ENCODE results near the gene ANKRD13D. TPM values are rescaled to one million over a fixed set of nuclear protein-coding genes. Genes with fewer than 3 reads are reported as not detected.

ANKRD13D gene
- total and polyA plus RNA-seq, 2 experiments from 2014 or later: 20.3 to 30.8 TPM

- Histone ChIP-seq H3K27me3 (ENCODE audit: insufficient read depth) (no peaks in the 10 kb centered on the region), H3K4me2 (peak overlapping the region; percentile 68; the same call in 1 of the 2 replicates), H3K9me2 (ENCODE audit: insufficient read depth) (no peaks in the 10 kb centered on the region), H3K27ac (ENCODE audit: low read depth) (peak overlapping the region; percentile 91), H3K79me2 (replicated peaks; ENCODE audit: insufficient read depth) (peaks cover 42% of the 10 kb centered on the region), H2AFZ (no peak overlapping the region), H3K4me1 (ENCODE audit: insufficient read depth) (peaks cover 15% of the 10 kb centered on the region; the same call in 1 of the 2 replicates), H4K20me1 (replicated peaks; ENCODE audit: insufficient read depth) (no peaks in the 10 kb centered on the region; the same call in 1 of the 2 replicates), H3K4me3 (peak overlapping the region; percentile 10; the same call in 1 of the 2 replicates), H3F3A (replicated peaks; ENCODE audit: low read depth) (peaks cover 11% of the 10 kb centered on the region), H3K36me3 (ENCODE audit: insufficient read depth) (no peaks in the 10 kb centered on the region; the same call in 1 of the 2 replicates)
- Mint-ChIP-seq H3K4me1 (peaks cover 30% of the 10 kb centered on the region), H3K9me3 (no peaks in the 10 kb centered on the region), H3K27ac (peak overlapping the region; percentile 92), H3K27me3 (ENCODE audit: insufficient read depth, low read depth, poor library complexity) (peaks cover 11% of the 10 kb centered on the region), H3K4me3 (peak overlapping the region; percentile 26; the same call in 2 of the 3 replicates), H3K36me3 (ENCODE audit: low read depth) (peaks cover 18% of the 10 kb centered on the region)
- TF ChIP-seq, protein P1, sequence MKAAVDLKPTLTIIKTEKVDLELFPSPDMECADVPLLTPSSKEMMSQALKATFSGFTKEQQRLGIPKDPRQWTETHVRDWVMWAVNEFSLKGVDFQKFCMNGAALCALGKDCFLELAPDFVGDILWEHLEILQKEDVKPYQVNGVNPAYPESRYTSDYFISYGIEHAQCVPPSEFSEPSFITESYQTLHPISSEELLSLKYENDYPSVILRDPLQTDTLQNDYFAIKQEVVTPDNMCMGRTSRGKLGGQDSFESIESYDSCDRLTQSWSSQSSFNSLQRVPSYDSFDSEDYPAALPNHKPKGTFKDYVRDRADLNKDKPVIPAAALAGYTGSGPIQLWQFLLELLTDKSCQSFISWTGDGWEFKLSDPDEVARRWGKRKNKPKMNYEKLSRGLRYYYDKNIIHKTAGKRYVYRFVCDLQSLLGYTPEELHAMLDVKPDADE (IDR thresholded peaks at IDR 0.05): no peak
- TF ChIP-seq CTCF (conservative IDR thresholded peaks at IDR 0.05; ENCODE audit: low read depth in 2 of 2): peak; percentile 27 to 60; a peak in 2 of 4 replicates
- ATAC-seq: peak; percentile 55
- peak; percentile 59 for DNase-seq (ENCODE audit: low spot score)
Observed at GRCh38 chr11:67276781-67277230, 12.3 kb upstream of the ANKRD13D start.

- peak overlapping the region; percentile 68; the same call in 1 of the 2 replicates for H3K4me2 ChIP-seq
- peaks cover 36% of the 10 kb centered on the region for H3K79me2 ChIP-seq (replicated peaks; ENCODE audit: insufficient read depth)
- peak; percentile 82 for DNase-seq (ENCODE audit: low spot score)
- Mint-ChIP-seq H3K4me3 (peak overlapping the region; percentile 26; the same call in 2 of the 3 replicates), H3K9me3 (no peaks in the 10 kb centered on the region), H3K4me1 (peaks cover 25% of the 10 kb centered on the region), H3K27me3 (ENCODE audit: insufficient read depth, low read depth, poor library complexity) (peaks cover 11% of the 10 kb centered on the region), H3K36me3 (ENCODE audit: low read depth) (peaks cover 19% of the 10 kb centered on the region), H3K27ac (peak overlapping the region; percentile 92)
- no peak overlapping the region for H2AFZ ChIP-seq
- no peaks in the 10 kb centered on the region; the same call in 1 of the 2 replicates for H3K36me3 ChIP-seq (ENCODE audit: insufficient read depth)
- H4K20me1 ChIP-seq (replicated peaks; ENCODE audit: insufficient read depth): no peaks in the 10 kb centered on the region; the same call in 1 of the 2 replicates
- H3K9me2 ChIP-seq (ENCODE audit: insufficient read depth): no peaks in the 10 kb centered on the region
- ATAC-seq: peak; percentile 87
- H3F3A ChIP-seq (replicated peaks; ENCODE audit: low read depth): peaks cover 11% of the 10 kb centered on the region
- peak overlapping the region; percentile 10; the same call in 1 of the 2 replicates for H3K4me3 ChIP-seq
- H3K27ac ChIP-seq (ENCODE audit: low read depth): peak overlapping the region; percentile 91
- peaks cover 15% of the 10 kb centered on the region; the same call in 1 of the 2 replicates for H3K4me1 ChIP-seq (ENCODE audit: insufficient read depth)
- H3K27me3 ChIP-seq (ENCODE audit: insufficient read depth): no peaks in the 10 kb centered on the region
- TF ChIP-seq, protein P1 (IDR thresholded peaks at IDR 0.05): no peak
- TF ChIP-seq EZH2 (IDR thresholded peaks at IDR 0.05; ENCODE audit: low read depth, unreplicated experiment) (no peak), STAT1 (IDR thresholded peaks at IDR 0.05; ENCODE audit: unreplicated experiment) (no peak), NANOG (IDR thresholded peaks at IDR 0.05; ENCODE audit: borderline replicate concordance) (no peak), CTCF (conservative IDR thresholded peaks at IDR 0.05; ENCODE audit: low read depth in 2 of 2) (no peak), JUNB (IDR thresholded peaks at IDR 0.05; ENCODE audit: unreplicated experiment) (no peak), CREB1 (CRISPR knock-in tag; IDR thresholded peaks at IDR 0.05; ENCODE audit: low read depth) (no peak)
- TF ChIP-seq, protein P2, sequence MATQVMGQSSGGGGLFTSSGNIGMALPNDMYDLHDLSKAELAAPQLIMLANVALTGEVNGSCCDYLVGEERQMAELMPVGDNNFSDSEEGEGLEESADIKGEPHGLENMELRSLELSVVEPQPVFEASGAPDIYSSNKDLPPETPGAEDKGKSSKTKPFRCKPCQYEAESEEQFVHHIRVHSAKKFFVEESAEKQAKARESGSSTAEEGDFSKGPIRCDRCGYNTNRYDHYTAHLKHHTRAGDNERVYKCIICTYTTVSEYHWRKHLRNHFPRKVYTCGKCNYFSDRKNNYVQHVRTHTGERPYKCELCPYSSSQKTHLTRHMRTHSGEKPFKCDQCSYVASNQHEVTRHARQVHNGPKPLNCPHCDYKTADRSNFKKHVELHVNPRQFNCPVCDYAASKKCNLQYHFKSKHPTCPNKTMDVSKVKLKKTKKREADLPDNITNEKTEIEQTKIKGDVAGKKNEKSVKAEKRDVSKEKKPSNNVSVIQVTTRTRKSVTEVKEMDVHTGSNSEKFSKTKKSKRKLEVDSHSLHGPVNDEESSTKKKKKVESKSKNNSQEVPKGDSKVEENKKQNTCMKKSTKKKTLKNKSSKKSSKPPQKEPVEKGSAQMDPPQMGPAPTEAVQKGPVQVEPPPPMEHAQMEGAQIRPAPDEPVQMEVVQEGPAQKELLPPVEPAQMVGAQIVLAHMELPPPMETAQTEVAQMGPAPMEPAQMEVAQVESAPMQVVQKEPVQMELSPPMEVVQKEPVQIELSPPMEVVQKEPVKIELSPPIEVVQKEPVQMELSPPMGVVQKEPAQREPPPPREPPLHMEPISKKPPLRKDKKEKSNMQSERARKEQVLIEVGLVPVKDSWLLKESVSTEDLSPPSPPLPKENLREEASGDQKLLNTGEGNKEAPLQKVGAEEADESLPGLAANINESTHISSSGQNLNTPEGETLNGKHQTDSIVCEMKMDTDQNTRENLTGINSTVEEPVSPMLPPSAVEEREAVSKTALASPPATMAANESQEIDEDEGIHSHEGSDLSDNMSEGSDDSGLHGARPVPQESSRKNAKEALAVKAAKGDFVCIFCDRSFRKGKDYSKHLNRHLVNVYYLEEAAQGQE (IDR thresholded peaks at IDR 0.05; ENCODE audit: unreplicated experiment): no peak
Observed at GRCh38 chr11:67277231-67277961, 11.7 kb upstream of the ANKRD13D start.
